Caco-2 (cell line): ENCODE data around the gene SLC9A1. TPM values are rescaled to one million over a fixed set of nuclear protein-coding genes. Genes with fewer than 3 reads are reported as not detected.

Source experiments
- BruUV-seq: library from RNA; stranded (reverse); fragments of 400-500 nt; replicated peaks from 2 replicates; lab custom pipeline; 2021; lab: Mats Ljungman, UMichigan
- CTCF ChIA-PET: fragments of 300-600 bp; sonication (Branson Sonifier 250); formaldehyde crosslinking; loops from one replicate; lab custom pipeline; 2022; ENCODE audit warnings: antibody characterized with exemption; lab: Charles Lee
- POLR2A ChIA-PET: fragments of 300-600 bp; sonication (Branson Sonifier 250); formaldehyde crosslinking; loops from one replicate; lab custom pipeline; 2022; ENCODE audit warnings: antibody characterized with exemption; lab: Charles Lee
- DNase-seq, 2 experiments: peaks; one replicate each; pipeline versions ENCODE4 v3.0.0 to v3.0.0-alpha.2; 2020 to 2022
- H3K27me3 ChIP-seq: replicated peaks from 2 replicates; pipeline ENCODE4 v1.6.0; 2011; ENCODE audit warnings: low read length; ENCODE audit not compliant: control insufficient read depth, insufficient read depth
- H3K36me3 ChIP-seq: 2 replicates; pipeline ENCODE4 v1.5.1; 2011; ENCODE audit warnings: low read length; ENCODE audit not compliant: control insufficient read depth, insufficient read depth
- H3K4me1 ChIP-seq: fragments of 250-450 bp; sonication (Bioruptor Pico); 2 replicates; pipeline ENCODE4 v1.5.1; 2020; ENCODE audit warnings: mild to moderate bottlenecking
- H3K4me3 ChIP-seq: 2 replicates; pipeline ENCODE4 v1.5.1; 2011; ENCODE audit warnings: low read depth, mild to moderate bottlenecking, control low read depth, low read length
- H3K9me3 ChIP-seq: fragments of 250-450 bp; sonication (Bioruptor Pico); 2 replicates; pipeline ENCODE4 v1.5.1; 2020; ENCODE audit warnings: mild to moderate bottlenecking, moderate library complexity
- H3K27ac Mint-ChIP-seq: one replicate; pipeline ENCODE4 v1.8.0; 2022; ENCODE audit warnings: mixed read lengths; ENCODE audit not compliant: unreplicated experiment
- H3K27me3 Mint-ChIP-seq: one replicate; pipeline ENCODE4 v1.8.0; 2022; ENCODE audit warnings: mixed read lengths; ENCODE audit not compliant: insufficient read depth, unreplicated experiment
- H3K36me3 Mint-ChIP-seq: one replicate; pipeline ENCODE4 v1.8.0; 2022; ENCODE audit warnings: mild to moderate bottlenecking, mixed read lengths; ENCODE audit not compliant: insufficient read depth, unreplicated experiment
- H3K4me1 Mint-ChIP-seq: one replicate; pipeline ENCODE4 v1.8.0; 2022; ENCODE audit warnings: low read depth, mixed read lengths; ENCODE audit not compliant: unreplicated experiment
- H3K4me3 Mint-ChIP-seq: one replicate; pipeline ENCODE4 v1.8.0; 2022; ENCODE audit warnings: mild to moderate bottlenecking, moderate library complexity, mixed read lengths; ENCODE audit not compliant: unreplicated experiment
- H3K9me3 Mint-ChIP-seq: one replicate; pipeline ENCODE4 v1.8.0; 2022; ENCODE audit warnings: mixed read lengths; ENCODE audit not compliant: unreplicated experiment
- CTCF ChIP-seq, 2 experiments: fragments of 200-600 bp in 1 of 2; IDR thresholded peaks; 1 replicate in 1 of 2; 2 replicates in 1 of 2; pipeline versions ENCODE4 v1.5.1 to v1.8.0; 2011 to 2022; ENCODE audit warnings: antibody characterized with exemption in 1 of 2, control low read depth in 1 of 2, inconsistent platforms in 1 of 2, low read depth in 1 of 2, low read length in 1 of 2, mild to moderate bottlenecking in 1 of 2, moderate library complexity in 1 of 2; ENCODE audit not compliant: insufficient read depth in 1 of 2, severe bottlenecking in 1 of 2, unreplicated experiment in 1 of 2
- intact Hi-C: fragments of 100-400 bp; cut with micrococcal nuclease; formaldehyde crosslinking; loops from one replicate; pipeline ENCODE4 v1.10.0; 2022; ENCODE audit not compliant: unreplicated experiment
- total RNA-seq: library from RNA; stranded (reverse); gene quantifications from 2 replicates; pipeline ENCODE4 v1.2.3, GENCODE V29; 2022

The SLC9A1 gene
- total RNA-seq, 1 experiment from 2014 or later: 28.9 TPM

- intact Hi-C loops: no loop called here
- no peak for TF ChIP-seq CTCF (IDR thresholded peaks at IDR 0.05; ENCODE audit: insufficient read depth in 1 of 2, low read depth in 1 of 2, low read length in 1 of 2, severe bottlenecking in 1 of 2, unreplicated experiment in 1 of 2)
- ChIA-PET POLR2A (no interaction called here), CTCF (no interaction called here)
- BruUV-seq: no TSS peak
- H3K27me3 ChIP-seq: no peaks in the 10 kb centered on the region
- H3K4me1 ChIP-seq: no peaks in the 10 kb centered on the region
- H3K4me3 ChIP-seq: no peak overlapping the region
- H3K27ac Mint-ChIP-seq: no peak overlapping the region
- H3K9me3 ChIP-seq: no peaks in the 10 kb centered on the region
- H3K4me3 Mint-ChIP-seq: no peak overlapping the region
- peaks cover 12% of the 10 kb centered on the region for H3K9me3 Mint-ChIP-seq
- H3K27me3 Mint-ChIP-seq: no peaks in the 10 kb centered on the region
- no peak for DNase-seq
- H3K4me1 Mint-ChIP-seq: no peaks in the 10 kb centered on the region
- no peaks in the 10 kb centered on the region for H3K36me3 ChIP-seq
- no peaks in the 10 kb centered on the region for H3K36me3 Mint-ChIP-seq
These were observed 68.3 kb downstream of the SLC9A1 start for GRCh38 chr1:27086628-27087027.

- H3K36me3 Mint-ChIP-seq: no peaks in the 10 kb centered on the region
- Histone ChIP-seq H3K27me3 (no peaks in the 10 kb centered on the region), H3K9me3 (no peaks in the 10 kb centered on the region), H3K4me3 (no peak overlapping the region), H3K36me3 (no peaks in the 10 kb centered on the region), H3K4me1 (no peaks in the 10 kb centered on the region)
- ChIA-PET CTCF (no interaction called here), POLR2A (no interaction called here)
- H3K4me1 Mint-ChIP-seq: no peaks in the 10 kb centered on the region
- H3K9me3 Mint-ChIP-seq: peaks cover 12% of the 10 kb centered on the region
- TF ChIP-seq CTCF (IDR thresholded peaks at IDR 0.05; ENCODE audit: insufficient read depth in 1 of 2, low read depth in 1 of 2, low read length in 1 of 2, severe bottlenecking in 1 of 2, unreplicated experiment in 1 of 2): no peak
- H3K27ac Mint-ChIP-seq: no peak overlapping the region
- no peak for DNase-seq
- BruUV-seq: no TSS peak
- no peak overlapping the region for H3K4me3 Mint-ChIP-seq
- intact Hi-C loops: no loop called here
- no peaks in the 10 kb centered on the region for H3K27me3 Mint-ChIP-seq
These were observed 68.9 kb downstream of the SLC9A1 start for GRCh38 chr1:27086026-27086425.

GRCh38 chr1:27084107-27084506, 70.8 kb downstream of the SLC9A1 start:
- intact Hi-C loops: no loop called here
- no peak overlapping the region for H3K27ac Mint-ChIP-seq
- no peak overlapping the region for H3K4me3 Mint-ChIP-seq
- H3K4me3 ChIP-seq: no peak overlapping the region
- H3K36me3 ChIP-seq: no peaks in the 10 kb centered on the region
- H3K4me1 Mint-ChIP-seq: no peaks in the 10 kb centered on the region
- CTCF ChIA-PET: no interaction called here
- peaks cover 12% of the 10 kb centered on the region for H3K9me3 Mint-ChIP-seq
- H3K9me3 ChIP-seq: no peaks in the 10 kb centered on the region
- H3K36me3 Mint-ChIP-seq: no peaks in the 10 kb centered on the region
- DNase-seq: no peak
- TF ChIP-seq CTCF (IDR thresholded peaks at IDR 0.05; ENCODE audit: insufficient read depth in 1 of 2, low read depth in 1 of 2, low read length in 1 of 2, severe bottlenecking in 1 of 2, unreplicated experiment in 1 of 2): no peak
- no peaks in the 10 kb centered on the region for H3K27me3 Mint-ChIP-seq
- POLR2A ChIA-PET: no interaction called here
- H3K27me3 ChIP-seq: no peaks in the 10 kb centered on the region
- no TSS peak for BruUV-seq
- no peaks in the 10 kb centered on the region for H3K4me1 ChIP-seq
